Measurements from ENCODE around the gene AFAP1L2. TPM values are rescaled to one million over a fixed set of nuclear protein-coding genes. Genes with fewer than 3 reads are reported as not detected.

AFAP1L2 gene
- total RNA-seq, 1 donor from 2014 or later, result 29.5 TPM

DNA sequence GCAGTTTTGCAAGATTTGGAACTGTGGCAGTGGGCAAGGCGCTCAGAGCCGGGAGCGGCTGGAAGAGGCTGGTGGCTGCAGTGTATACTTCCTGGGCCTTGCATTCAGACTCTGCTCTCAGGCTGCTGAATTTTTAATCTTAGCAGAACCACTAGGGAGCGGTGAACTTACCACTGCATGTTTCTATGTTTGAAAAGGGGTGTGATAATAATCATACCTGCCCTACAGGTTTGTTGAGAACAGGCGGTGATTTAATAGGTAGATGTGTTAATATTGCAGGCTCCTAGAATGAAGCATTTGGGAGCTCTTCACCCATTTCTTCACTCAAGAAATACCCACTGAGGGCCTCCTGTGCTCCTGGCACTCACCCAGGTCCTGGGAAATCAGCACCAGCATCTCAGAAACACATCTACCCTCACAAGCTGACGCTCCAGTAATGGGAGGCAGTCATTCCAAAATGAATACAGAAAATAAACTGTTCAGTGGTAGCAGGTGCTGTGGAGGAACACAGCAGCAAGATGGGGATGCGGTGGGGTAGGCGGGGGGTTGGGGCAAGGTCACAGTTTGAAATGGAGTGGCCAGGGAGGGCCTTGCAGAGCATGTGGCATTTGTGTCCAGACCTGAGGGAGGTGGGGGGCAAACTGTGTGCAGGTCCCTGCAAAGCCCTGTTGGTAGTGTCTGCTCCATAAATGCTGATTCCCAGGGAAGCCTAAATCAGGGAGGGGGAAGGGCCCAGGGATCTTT lies 124.2 kb downstream of the AFAP1L2 start:
- DNase-seq (ENCODE audit: extremely low spot score in 2 of 2), result no peak
- H3K36me3 ChIP-seq, result no peaks in the 10 kb centered on the region
- no peak overlapping the region for H3K27ac ChIP-seq
- H3K9me3 ChIP-seq, result no peaks in the 10 kb centered on the region
- TF ChIP-seq POLR2AphosphoS5 (IDR thresholded peaks at IDR 0.05; ENCODE audit: insufficient read depth in 1 of 2, low read depth in 1 of 2) (peak in 1 of 2 donors; percentile 77), CTCF (IDR thresholded peaks at IDR 0.05) (no peak), POLR2A (IDR thresholded peaks at IDR 0.05) (no peak)
- no peaks in the 10 kb centered on the region for H3K27me3 ChIP-seq
- no peak overlapping the region for H3K4me3 ChIP-seq
- H3K4me1 ChIP-seq, result peaks cover 6% of the 10 kb centered on the region
- intact Hi-C loops (cut with DNase I), result no loop called here

GRCh38 chr10:114279289-114279688 lies 125.0 kb downstream of the AFAP1L2 start:
- DNase-seq (ENCODE audit: extremely low spot score in 2 of 2), result no peak
- Histone ChIP-seq H3K4me3 (no peak overlapping the region), H3K36me3 (no peaks in the 10 kb centered on the region), H3K9me3 (no peaks in the 10 kb centered on the region), H3K4me1 (peaks cover 6% of the 10 kb centered on the region), H3K27me3 (no peaks in the 10 kb centered on the region), H3K27ac (no peak overlapping the region)
- TF ChIP-seq CTCF (IDR thresholded peaks at IDR 0.05) (no peak), POLR2A (IDR thresholded peaks at IDR 0.05) (no peak), POLR2AphosphoS5 (IDR thresholded peaks at IDR 0.05; ENCODE audit: insufficient read depth in 1 of 2, low read depth in 1 of 2) (no peak)
- intact Hi-C loops (cut with DNase I), result no loop called here

DNA sequence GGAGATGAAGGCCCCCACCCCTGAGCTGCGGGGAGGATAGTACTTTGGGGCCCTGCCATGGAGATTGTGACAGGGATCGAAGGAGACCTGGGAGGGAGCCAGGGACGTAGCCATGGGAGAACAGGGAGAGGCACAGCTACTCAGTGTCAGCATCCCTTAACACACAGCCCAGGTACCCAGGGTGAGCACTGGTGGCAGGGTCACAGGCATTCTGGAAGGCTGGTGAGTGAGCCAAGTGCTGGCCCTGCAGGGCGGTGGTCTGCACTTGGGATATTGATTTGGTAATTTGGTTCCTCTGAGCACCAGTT lies 125.5 kb downstream of the AFAP1L2 start:
- Histone ChIP-seq H3K9me3 (no peaks in the 10 kb centered on the region), H3K4me3 (no peak overlapping the region), H3K27me3 (no peaks in the 10 kb centered on the region), H3K27ac (no peak overlapping the region), H3K36me3 (no peaks in the 10 kb centered on the region), H3K4me1 (peaks cover 6% of the 10 kb centered on the region)
- intact Hi-C loops (cut with DNase I), result no loop called here
- TF ChIP-seq CTCF (IDR thresholded peaks at IDR 0.05) (no peak), POLR2A (IDR thresholded peaks at IDR 0.05) (no peak), POLR2AphosphoS5 (IDR thresholded peaks at IDR 0.05; ENCODE audit: insufficient read depth in 1 of 2, low read depth in 1 of 2) (no peak)
- no peak for DNase-seq (ENCODE audit: extremely low spot score in 2 of 2)

DNA sequence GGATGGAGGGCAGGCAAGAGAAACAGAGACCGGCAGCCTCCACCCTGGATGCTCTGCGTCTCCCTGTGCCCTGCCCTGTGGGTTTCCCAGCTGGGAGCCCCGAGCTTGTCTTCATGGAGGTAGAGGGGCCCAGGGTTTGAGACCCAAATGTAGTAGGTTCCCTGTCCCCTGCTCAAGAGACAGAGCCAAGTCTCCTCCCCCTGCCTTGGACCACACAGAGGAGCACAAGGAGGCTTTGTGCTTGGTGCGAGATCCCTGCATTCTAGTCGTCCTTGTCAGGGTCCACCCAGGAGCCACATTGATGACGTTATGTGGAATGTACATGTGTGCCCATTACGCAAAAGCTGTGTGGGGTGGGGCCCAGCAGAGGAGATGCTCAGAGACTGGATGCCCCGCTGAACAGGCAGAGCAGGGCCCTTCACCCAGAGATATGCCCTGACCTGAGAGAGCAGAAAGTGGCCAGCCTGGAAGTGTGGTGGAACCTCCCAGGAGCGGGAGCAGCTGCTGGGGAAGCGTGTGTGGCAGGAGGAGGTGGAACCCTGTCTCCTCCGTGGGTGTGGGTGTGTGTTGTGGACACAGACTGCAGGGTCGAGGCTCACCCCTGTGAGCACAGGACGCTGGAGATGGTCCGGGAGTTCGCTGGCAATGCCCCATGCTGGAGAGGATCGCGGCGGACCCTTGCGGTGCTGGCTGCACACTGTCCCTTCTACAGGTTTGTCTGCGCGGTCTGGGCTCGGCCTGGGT lies 126.0 kb downstream of the AFAP1L2 start:
- no peaks in the 10 kb centered on the region for H3K9me3 ChIP-seq
- H3K4me1 ChIP-seq, result peaks cover 6% of the 10 kb centered on the region
- no peaks in the 10 kb centered on the region for H3K27me3 ChIP-seq
- intact Hi-C loops (cut with DNase I), result no loop called here
- TF ChIP-seq POLR2AphosphoS5 (IDR thresholded peaks at IDR 0.05; ENCODE audit: insufficient read depth in 1 of 2, low read depth in 1 of 2), result no peak
- no peak for TF ChIP-seq POLR2A (IDR thresholded peaks at IDR 0.05)
- no peak for TF ChIP-seq CTCF (IDR thresholded peaks at IDR 0.05)
- no peaks in the 10 kb centered on the region for H3K36me3 ChIP-seq
- no peak overlapping the region for H3K4me3 ChIP-seq
- no peak overlapping the region for H3K27ac ChIP-seq
- no peak for DNase-seq (ENCODE audit: extremely low spot score in 2 of 2)

- H3K36me3 ChIP-seq, result no peaks in the 10 kb centered on the region
- no peak overlapping the region for H3K27ac ChIP-seq
- TF ChIP-seq CTCF (IDR thresholded peaks at IDR 0.05) (no peak), POLR2A (IDR thresholded peaks at IDR 0.05) (no peak), POLR2AphosphoS5 (IDR thresholded peaks at IDR 0.05; ENCODE audit: insufficient read depth in 1 of 2, low read depth in 1 of 2) (no peak)
- H3K9me3 ChIP-seq, result no peaks in the 10 kb centered on the region
- peaks cover 14% of the 10 kb centered on the region for H3K4me1 ChIP-seq
- no peak overlapping the region for H3K4me3 ChIP-seq
- DNase-seq (ENCODE audit: extremely low spot score in 2 of 2), result no peak
- intact Hi-C loops (cut with DNase I), result no loop called here
- no peaks in the 10 kb centered on the region for H3K27me3 ChIP-seq
Observed at GRCh38 chr10:114276671-114277070, 127.6 kb downstream of the AFAP1L2 start.

All from vagina (tissue), 2 donors.